Activated gamma-delta T cell treated with anti-CD3 and anti-CD28 coated beads, Interleukin-2, amount 50 U/mL, for 16 hours (primary cell): ENCODE measurements around the gene CRYAA.

ENCODE experiments used
- DNase-seq: peaks from one replicate; pipeline ENCODE4 v3.0.0-alpha.2; 2020; ENCODE audit warnings: low read depth

The CRYAA gene

GRCh38 chr21:43203591-43203990 is 34.8 kb downstream of the CRYAA start:
- no peak for DNase-seq

- DNase-seq: no peak
These were observed 35.8 kb downstream of the CRYAA start for GRCh38 chr21:43204638-43205037.

GRCh38 chr21:43206231-43207042 is 37.6 kb downstream of the CRYAA start:
- DNase-seq: no peak

- no peak for DNase-seq
These were observed 38.2 kb downstream of the CRYAA start for GRCh38 chr21:43207043-43207315.

- no peak for DNase-seq
These were observed 39.1 kb downstream of the CRYAA start for GRCh38 chr21:43207868-43208267.

- no peak for DNase-seq
These were observed 39.9 kb downstream of the CRYAA start for GRCh38 chr21:43208561-43209332.

- no peak for DNase-seq
These were observed 41.0 kb downstream of the CRYAA start for GRCh38 chr21:43209575-43210453.

GRCh38 chr21:43210454-43211071 is 41.8 kb downstream of the CRYAA start:
- no peak for DNase-seq

- DNase-seq: no peak
These were observed 42.4 kb downstream of the CRYAA start for GRCh38 chr21:43211072-43211759.

- no peak for DNase-seq
These were observed 42.9 kb downstream of the CRYAA start for GRCh38 chr21:43211760-43212115.
